OCI-LY1 (cell line): ENCODE data around the gene DNAH1.

Experiments
- H2AFZ ChIP-seq: fragments of 200-600 bp; sonication (generic), shearing (Covaris generic); 2 replicates; pipeline ENCODE4 v1.6.0; 2014; ENCODE audit warnings: antibody characterized with exemption, mild to moderate bottlenecking, low read length
- H3F3A ChIP-seq: fragments of 200-600 bp; sonication (generic), shearing (Covaris generic); 2 replicates; pipeline ENCODE4 v1.6.0; 2014; ENCODE audit warnings: mild to moderate bottlenecking, antibody characterized with exemption, low read length, moderate library complexity; ENCODE audit not compliant: insufficient read depth
- H3K27ac ChIP-seq: fragments of 200-600 bp; sonication (generic); 2 replicates; pipeline ENCODE4 v1.5.1; 2014; ENCODE audit warnings: low read length, mixed run types, mild to moderate bottlenecking, low read depth; ENCODE audit not compliant: poor library complexity, severe bottlenecking
- H3K27me3 ChIP-seq: fragments of 200-600 bp; sonication (generic); 2 replicates; pipeline ENCODE4 v1.6.0; 2014; ENCODE audit warnings: antibody characterized with exemption, mild to moderate bottlenecking, low read length, moderate library complexity; ENCODE audit not compliant: insufficient read depth
- H3K36me3 ChIP-seq: fragments of 200-600 bp; sonication (generic); 2 replicates; pipeline ENCODE4 v1.6.1; 2014; ENCODE audit warnings: mild to moderate bottlenecking, antibody characterized with exemption, low read length, moderate library complexity, mixed read lengths; ENCODE audit not compliant: insufficient read depth
- H3K4me1 ChIP-seq: fragments of 200-600 bp; sonication (generic); 2 replicates; pipeline ENCODE4 v1.5.1; 2014; ENCODE audit warnings: mild to moderate bottlenecking, low read length, moderate library complexity; ENCODE audit not compliant: insufficient read depth, severe bottlenecking
- H3K4me2 ChIP-seq: fragments of 200-600 bp; sonication (generic), shearing (Covaris generic); 2 replicates; pipeline ENCODE4 v1.6.1; 2014; ENCODE audit warnings: low read length
- H3K4me3 ChIP-seq: fragments of 200-600 bp; sonication (generic); 2 replicates; pipeline ENCODE4 v1.5.1; 2014; ENCODE audit warnings: low read length, low read depth, mild to moderate bottlenecking, mixed read lengths; ENCODE audit not compliant: poor library complexity, severe bottlenecking
- H3K79me2 ChIP-seq: fragments of 200-600 bp; shearing (Covaris generic); 2 replicates; pipeline ENCODE4 v1.6.1; 2016; ENCODE audit warnings: mixed run types, low read length, mixed read lengths; ENCODE audit not compliant: insufficient read depth
- H3K9ac ChIP-seq: fragments of 200-600 bp; sonication (generic), shearing (Covaris generic); 2 replicates; pipeline ENCODE4 v1.6.1; 2014; ENCODE audit warnings: mild to moderate bottlenecking, low read length, mixed read lengths
- H3K9me2 ChIP-seq: fragments of 200-600 bp; sonication (generic), shearing (Covaris generic); 2 replicates; pipeline ENCODE4 v1.6.1; 2014; ENCODE audit warnings: low read depth, mild to moderate bottlenecking, low read length, mixed read lengths
- H3K9me3 ChIP-seq: fragments of 200-600 bp; shearing (Covaris generic); 2 replicates; pipeline ENCODE4 v1.6.1; 2014; ENCODE audit warnings: low read length, mixed read lengths
- H4K20me1 ChIP-seq: fragments of 200-600 bp; sonication (generic), shearing (Covaris generic); 2 replicates; pipeline ENCODE4 v1.6.0; 2016; ENCODE audit warnings: mild to moderate bottlenecking, low read length; ENCODE audit not compliant: insufficient read depth
- EZH2 ChIP-seq: fragments of 200-600 bp; sonication (generic), shearing (Covaris generic); IDR thresholded peaks from 2 replicates; pipeline ENCODE4 v1.8.0; 2017; ENCODE audit warnings: borderline replicate concordance, mixed run types, mild to moderate bottlenecking, antibody characterized with exemption, low read length, moderate library complexity, mixed read lengths
- TF ChIP-seq, protein P1 (sequence below): fragments of 200-600 bp; sonication (generic), shearing (Covaris generic); IDR thresholded peaks from 2 replicates; pipeline ENCODE4 v1.5.1; 2017; ENCODE audit warnings: mild to moderate bottlenecking, antibody characterized with exemption, low read length, moderate library complexity, mixed read lengths

Gene DNAH1

GRCh38 chr3:52350416-52350815 lies 34.3 kb downstream of the DNAH1 start:
- Histone ChIP-seq H3K27ac (no peak overlapping the region), H3K27me3 (no peaks in the 10 kb centered on the region), H2AFZ (no peak overlapping the region), H3K9ac (no peak overlapping the region), H3K36me3 (no peaks in the 10 kb centered on the region), H3K4me3 (no peak overlapping the region), H3K9me2 (no peaks in the 10 kb centered on the region), H3K4me1 (no peaks in the 10 kb centered on the region), H3K4me2 (no peak overlapping the region), H3K79me2 (no peaks in the 10 kb centered on the region), H3K9me3 (no peaks in the 10 kb centered on the region), H3F3A (no peaks in the 10 kb centered on the region), H4K20me1 (no peaks in the 10 kb centered on the region)
- TF ChIP-seq EZH2 = no peak
- TF ChIP-seq, protein P1, sequence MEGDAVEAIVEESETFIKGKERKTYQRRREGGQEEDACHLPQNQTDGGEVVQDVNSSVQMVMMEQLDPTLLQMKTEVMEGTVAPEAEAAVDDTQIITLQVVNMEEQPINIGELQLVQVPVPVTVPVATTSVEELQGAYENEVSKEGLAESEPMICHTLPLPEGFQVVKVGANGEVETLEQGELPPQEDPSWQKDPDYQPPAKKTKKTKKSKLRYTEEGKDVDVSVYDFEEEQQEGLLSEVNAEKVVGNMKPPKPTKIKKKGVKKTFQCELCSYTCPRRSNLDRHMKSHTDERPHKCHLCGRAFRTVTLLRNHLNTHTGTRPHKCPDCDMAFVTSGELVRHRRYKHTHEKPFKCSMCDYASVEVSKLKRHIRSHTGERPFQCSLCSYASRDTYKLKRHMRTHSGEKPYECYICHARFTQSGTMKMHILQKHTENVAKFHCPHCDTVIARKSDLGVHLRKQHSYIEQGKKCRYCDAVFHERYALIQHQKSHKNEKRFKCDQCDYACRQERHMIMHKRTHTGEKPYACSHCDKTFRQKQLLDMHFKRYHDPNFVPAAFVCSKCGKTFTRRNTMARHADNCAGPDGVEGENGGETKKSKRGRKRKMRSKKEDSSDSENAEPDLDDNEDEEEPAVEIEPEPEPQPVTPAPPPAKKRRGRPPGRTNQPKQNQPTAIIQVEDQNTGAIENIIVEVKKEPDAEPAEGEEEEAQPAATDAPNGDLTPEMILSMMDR = no peak

- no peak overlapping the region for H3K27ac ChIP-seq
- no peak overlapping the region for H2AFZ ChIP-seq
- no peaks in the 10 kb centered on the region for H3K9me2 ChIP-seq
- H3K4me3 ChIP-seq = no peak overlapping the region
- H3K4me2 ChIP-seq = no peak overlapping the region
- H3F3A ChIP-seq = no peaks in the 10 kb centered on the region
- H3K4me1 ChIP-seq = no peaks in the 10 kb centered on the region
- no peaks in the 10 kb centered on the region for H4K20me1 ChIP-seq
- H3K9ac ChIP-seq = no peak overlapping the region
- no peaks in the 10 kb centered on the region for H3K79me2 ChIP-seq
- no peaks in the 10 kb centered on the region for H3K27me3 ChIP-seq
- H3K9me3 ChIP-seq = no peaks in the 10 kb centered on the region
- no peaks in the 10 kb centered on the region for H3K36me3 ChIP-seq
- TF ChIP-seq EZH2 = no peak
- TF ChIP-seq, protein P1 = no peak
Measured at GRCh38 chr3:52350981-52351761, 35.1 kb downstream of the DNAH1 start.

DNA sequence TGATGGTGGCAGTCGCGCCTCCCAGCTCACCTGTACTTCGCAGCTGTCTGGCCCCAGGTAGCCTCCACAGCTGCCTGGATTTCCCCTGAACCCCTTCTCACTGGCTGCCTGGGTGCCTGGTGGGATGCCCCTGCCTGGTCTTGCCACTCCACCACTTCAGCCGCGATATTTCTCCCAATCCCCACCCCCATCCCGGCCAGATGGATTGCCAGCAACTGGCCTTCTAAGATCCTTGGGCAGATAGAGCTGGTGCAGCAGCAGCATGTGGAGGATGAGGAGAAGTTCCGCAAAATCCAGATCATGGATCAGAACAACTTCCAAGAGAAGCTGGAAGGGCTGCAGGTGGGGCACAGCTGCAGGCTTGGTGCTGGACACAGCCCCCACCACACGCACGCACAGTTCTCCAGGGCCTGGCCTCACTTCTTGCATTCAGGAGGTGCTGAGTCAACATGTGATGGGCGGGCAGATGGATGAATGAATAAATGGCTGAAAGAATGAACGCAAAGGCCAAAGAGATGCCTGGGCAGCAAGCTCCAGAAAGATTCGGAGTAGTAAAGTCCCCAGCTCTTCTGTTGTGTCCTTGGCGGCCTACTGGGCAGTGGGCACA lies 35.7 kb downstream of the DNAH1 start:
- H3K4me1 ChIP-seq = no peaks in the 10 kb centered on the region
- H3K36me3 ChIP-seq = no peaks in the 10 kb centered on the region
- H3K4me2 ChIP-seq = no peak overlapping the region
- H3K9me3 ChIP-seq = no peaks in the 10 kb centered on the region
- H3K79me2 ChIP-seq = no peaks in the 10 kb centered on the region
- no peaks in the 10 kb centered on the region for H3K9me2 ChIP-seq
- no peak overlapping the region for H3K9ac ChIP-seq
- TF ChIP-seq, protein P1 = no peak
- TF ChIP-seq EZH2 = no peak
- H2AFZ ChIP-seq = no peak overlapping the region
- no peaks in the 10 kb centered on the region for H3F3A ChIP-seq
- H3K4me3 ChIP-seq = no peak overlapping the region
- no peaks in the 10 kb centered on the region for H4K20me1 ChIP-seq
- H3K27ac ChIP-seq = no peak overlapping the region
- no peaks in the 10 kb centered on the region for H3K27me3 ChIP-seq
